CD4-positive, alpha-beta T cell treated with Interleukin-4 for 4 hours (primary cell): ENCODE results near the gene HERC5.
A peak's percentile ranks its signal among the peaks of the same experiment; 100 is the strongest.

ENCODE experiments used
- DNase-seq: peaks from one replicate; pipeline ENCODE4 v3.0.0-alpha.2; 2020

The HERC5 gene

GRCh38 chr4:88523325-88524129 is 66.6 kb downstream of the HERC5 start, which contains the start of gene PYURF:
PYURF (minus strand) TSS chr4:88523776; CDS start chr4:88523700, 76 bp downstream.
- DNase-seq, result peak; percentile 73

- no peak for DNase-seq
These were observed 67.3 kb downstream of the HERC5 start for GRCh38 chr4:88524171-88524570.

DNA sequence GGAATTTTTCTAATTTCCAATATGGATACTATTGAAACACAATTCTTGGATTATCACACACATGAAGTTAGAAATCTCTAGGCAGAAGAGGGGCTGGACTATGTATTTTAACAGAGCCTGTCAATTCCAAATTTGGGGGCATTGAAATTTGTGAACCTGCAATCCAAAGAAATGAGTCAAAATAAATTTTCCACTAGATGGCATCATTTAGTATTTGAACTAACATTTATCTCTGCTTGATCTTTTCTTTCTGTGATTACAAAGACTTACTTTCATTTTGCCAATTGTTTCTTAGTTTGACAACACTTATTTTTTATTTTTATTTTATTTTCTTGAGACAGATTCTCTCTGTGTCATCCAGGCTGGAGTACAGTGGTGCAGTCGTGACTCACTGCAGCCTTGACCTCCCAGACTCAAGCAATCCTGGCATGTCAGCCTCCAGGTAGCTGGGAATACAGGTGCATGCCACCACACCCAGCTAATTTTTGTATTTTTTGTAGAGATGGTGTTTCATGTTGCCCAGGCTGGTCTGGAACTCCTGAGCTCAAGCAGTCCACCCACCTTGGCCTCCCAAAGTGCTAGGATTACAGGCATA is 69.4 kb downstream of the HERC5 start:
- peak; percentile 41 for DNase-seq

DNA sequence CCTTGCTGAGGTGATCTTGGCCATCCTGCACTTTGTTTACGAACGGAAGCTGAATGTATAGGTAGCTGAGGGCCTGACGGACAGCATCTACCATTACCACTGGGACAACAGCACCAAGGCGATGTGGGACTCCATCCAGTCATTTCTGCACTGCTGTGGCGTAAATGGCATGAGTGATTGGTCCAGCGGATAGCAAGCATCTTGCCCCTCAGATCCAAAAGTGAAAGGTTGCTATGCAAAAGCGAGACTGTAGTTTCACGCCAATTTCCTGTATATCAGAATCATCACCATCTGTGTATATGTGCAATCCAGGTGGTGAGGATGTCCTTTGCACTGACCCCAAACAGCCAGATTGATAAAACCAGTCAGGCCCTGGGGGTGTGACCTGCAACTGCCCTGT is 70.9 kb downstream of the HERC5 start:
- DNase-seq, result no peak

GRCh38 chr4:88528861-88529260 is 71.9 kb downstream of the HERC5 start:
- no peak for DNase-seq

DNA sequence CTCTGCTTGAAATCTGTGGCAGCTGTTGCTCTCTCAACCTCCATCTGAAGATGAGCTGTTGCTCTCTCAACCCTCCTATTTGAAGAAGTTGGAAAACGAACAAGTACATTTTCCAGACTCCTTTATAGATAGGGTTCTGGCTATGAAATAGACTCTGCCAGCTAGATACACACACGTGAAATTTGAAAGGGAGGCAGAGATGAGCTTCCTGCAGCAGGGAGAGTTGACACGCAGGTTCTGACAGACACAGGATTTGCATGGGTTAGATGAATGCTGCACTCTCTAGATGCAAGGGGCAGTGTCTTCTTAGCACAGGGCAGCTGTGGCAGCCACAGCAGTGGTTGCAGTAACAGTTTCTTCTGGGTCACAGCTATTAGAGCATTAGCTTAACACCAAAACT is 74.6 kb downstream of the HERC5 start:
- no peak for DNase-seq

- no peak for DNase-seq
These were observed 76.3 kb downstream of the HERC5 start for GRCh38 chr4:88533088-88533790.

DNA sequence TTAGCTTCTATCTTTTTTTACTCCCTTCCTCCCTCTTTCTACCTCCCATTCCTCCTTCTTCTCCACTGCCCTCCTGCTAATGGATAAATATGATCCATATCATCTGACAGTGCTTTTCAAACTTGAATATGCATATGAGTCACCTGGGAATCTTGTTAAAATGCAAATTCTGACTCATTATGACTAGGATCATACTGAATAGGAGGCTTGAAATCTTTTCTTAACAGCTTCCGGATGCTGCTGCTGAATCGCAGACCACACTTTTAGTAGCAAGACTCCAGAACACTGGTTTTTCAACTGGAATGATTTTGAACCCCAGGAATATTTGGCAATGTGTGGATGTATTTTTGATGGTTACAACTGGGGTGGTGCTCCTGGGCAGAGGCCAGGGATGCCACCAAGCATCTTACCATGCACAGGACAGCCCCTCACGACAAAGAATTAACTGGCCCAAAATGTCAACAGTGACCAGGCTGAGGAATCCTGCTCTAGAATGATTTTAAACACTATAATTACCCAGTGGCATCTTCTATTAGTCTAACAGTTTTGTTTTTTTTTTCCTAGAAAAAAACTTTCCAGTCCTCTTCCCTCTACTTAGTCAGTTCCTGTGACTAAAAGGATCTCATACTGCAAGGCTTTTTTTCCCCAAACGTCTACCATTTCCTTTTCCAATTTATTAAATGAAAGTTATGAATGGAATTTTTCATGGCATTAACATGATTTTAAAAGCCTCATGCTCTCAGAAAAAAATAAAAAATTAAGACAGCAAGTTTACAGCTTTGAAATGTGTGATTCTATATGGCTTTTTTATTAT is 77.2 kb downstream of the HERC5 start:
- DNase-seq, result no peak

- DNase-seq, result no peak
These were observed 78.3 kb downstream of the HERC5 start for GRCh38 chr4:88535090-88535755.

GRCh38 chr4:88537709-88538108 is 80.8 kb downstream of the HERC5 start:
- no peak for DNase-seq

DNA sequence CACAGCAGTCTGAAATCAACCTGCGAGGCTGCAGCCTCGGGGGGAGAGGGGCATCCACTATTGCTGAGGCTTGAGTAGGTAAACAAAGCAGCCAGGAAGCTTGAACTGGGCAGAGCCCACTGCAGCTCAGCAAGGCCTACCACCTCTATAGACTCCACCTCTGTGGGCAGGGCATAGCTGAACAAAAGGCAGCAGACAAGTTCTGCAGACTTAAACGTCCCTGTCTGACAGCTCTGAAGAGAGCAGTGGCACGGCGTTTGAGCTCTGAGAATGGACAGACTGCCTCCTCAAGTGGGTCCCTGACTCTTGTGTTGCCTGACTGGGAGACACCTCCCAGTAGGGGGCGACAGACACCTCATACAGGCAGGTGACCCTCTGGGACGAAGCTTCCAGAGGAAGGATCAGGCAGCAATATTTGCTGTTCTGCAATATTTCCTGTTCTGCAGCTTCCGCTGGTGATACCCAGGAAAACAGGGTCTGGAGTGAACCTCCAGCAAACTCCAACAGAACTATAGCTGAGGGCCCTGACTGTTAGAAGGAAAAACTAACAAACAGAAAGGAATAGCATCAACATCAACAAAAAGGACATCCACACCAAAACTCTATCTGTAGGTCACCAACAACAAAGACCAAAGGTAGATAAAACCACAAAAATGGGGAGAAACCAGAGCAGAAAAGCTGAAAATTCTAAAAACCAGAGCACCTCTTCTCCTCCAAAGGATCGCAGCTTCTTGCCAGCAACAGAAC is 82.6 kb downstream of the HERC5 start:
- DNase-seq, result peak; percentile 70

GRCh38 chr4:88549815-88550214 is 92.9 kb downstream of the HERC5 start:
- no peak for DNase-seq
